Subcutaneous abdominal adipose tissue (tissue), 5 donors: Measurements from ENCODE around the gene PRR35.
A peak's percentile ranks its signal among the peaks of the same experiment; 100 is the strongest.

Source experiments
- H3K27ac ChIP-seq: one replicate; pipeline ENCODE4 v1.7.0; 2013; ENCODE audit warnings: low read depth, mild to moderate bottlenecking, inconsistent platforms, low read length, moderate library complexity
- H3K27me3 ChIP-seq, 5 donors: one replicate each; pipeline ENCODE4 v1.7.0; 2013; ENCODE audit warnings: low read length in 5 of 5, inconsistent platforms in 1 of 5; ENCODE audit not compliant: control insufficient read depth in 5 of 5, insufficient read depth in 4 of 5
- H3K36me3 ChIP-seq, 5 donors: one replicate each; pipeline ENCODE4 v1.7.0; 2013; ENCODE audit warnings: low read length in 5 of 5; ENCODE audit not compliant: control insufficient read depth in 5 of 5, insufficient read depth in 5 of 5
- H3K4me1 ChIP-seq, 5 donors: one replicate each; pipeline ENCODE4 v1.7.0; 2013; ENCODE audit warnings: low read length in 5 of 5, mild to moderate bottlenecking in 3 of 5, moderate library complexity in 1 of 5; ENCODE audit not compliant: control insufficient read depth in 5 of 5, insufficient read depth in 5 of 5
- H3K4me3 ChIP-seq, 5 donors: one replicate each; pipeline ENCODE4 v1.7.0; 2013; ENCODE audit warnings: low read length in 5 of 5, low read depth in 1 of 5
- H3K9ac ChIP-seq, 5 donors: one replicate each; pipeline ENCODE4 v1.7.0; 2013; ENCODE audit warnings: low read length in 5 of 5, mild to moderate bottlenecking in 4 of 5, moderate library complexity in 3 of 5
- H3K9me3 ChIP-seq, 5 donors: one replicate each; pipeline ENCODE4 v1.7.0; 2013; ENCODE audit warnings: low read length in 5 of 5; ENCODE audit not compliant: control insufficient read depth in 5 of 5
- donor health status: healthy.
- donor health status: healthy.
- donor health status: healthy.
- donor health status: healthy.
- donor health status: healthy.

The PRR35 gene

DNA sequence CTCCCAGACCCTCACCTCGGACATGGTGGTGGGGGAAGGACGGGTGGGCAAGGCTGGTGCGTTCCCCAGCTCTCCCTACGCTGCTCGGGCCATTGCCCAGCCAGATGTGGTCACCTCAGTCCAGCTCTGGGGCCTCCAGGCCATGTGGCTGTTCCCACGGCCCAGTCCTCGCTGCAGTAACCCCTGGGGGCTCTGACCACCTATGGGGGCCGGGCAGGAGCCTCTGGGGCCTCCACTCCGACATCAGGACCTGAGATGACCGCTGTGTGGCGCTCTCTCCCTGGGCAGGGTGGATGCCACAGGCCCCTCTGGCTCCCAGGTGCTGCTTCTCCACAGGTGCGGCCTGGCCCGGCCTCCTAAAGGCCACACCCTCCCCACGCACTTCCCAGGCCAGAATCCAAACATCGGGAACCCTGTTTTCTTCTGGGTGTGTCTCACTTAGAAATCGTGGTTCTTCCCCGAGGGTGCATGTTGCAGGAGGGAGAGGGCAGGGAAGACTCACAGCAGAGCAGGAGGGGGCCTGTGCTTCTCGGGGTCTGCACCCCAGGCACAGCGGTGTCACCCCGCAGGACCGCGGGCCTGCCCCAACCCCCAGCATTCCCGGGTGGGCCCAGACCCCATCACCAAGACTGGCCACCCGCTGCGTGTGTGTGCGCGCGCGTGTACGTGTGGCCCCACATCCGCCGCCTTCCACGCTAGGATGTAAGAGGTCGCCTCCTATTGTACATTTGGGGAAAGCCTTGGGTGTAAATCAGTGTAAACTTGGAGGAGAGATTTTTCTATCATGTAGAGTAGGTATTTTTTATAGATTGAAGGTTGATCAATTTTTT is 38.6 kb upstream of the PRR35 start:
- peaks cover 9 to 25% (median 15%) of the 10 kb centered on the region in 5 donors for H3K4me1 ChIP-seq
- H3K9ac ChIP-seq: no peak overlapping the region
- H3K9me3 ChIP-seq: no peaks in the 10 kb centered on the region
- H3K4me3 ChIP-seq: no peak overlapping the region
- H3K36me3 ChIP-seq: peaks cover 0 to 32% (median 25%) of the 10 kb centered on the region in 5 donors
- no peak overlapping the region for H3K27ac ChIP-seq
- no peaks in the 10 kb centered on the region for H3K27me3 ChIP-seq

DNA sequence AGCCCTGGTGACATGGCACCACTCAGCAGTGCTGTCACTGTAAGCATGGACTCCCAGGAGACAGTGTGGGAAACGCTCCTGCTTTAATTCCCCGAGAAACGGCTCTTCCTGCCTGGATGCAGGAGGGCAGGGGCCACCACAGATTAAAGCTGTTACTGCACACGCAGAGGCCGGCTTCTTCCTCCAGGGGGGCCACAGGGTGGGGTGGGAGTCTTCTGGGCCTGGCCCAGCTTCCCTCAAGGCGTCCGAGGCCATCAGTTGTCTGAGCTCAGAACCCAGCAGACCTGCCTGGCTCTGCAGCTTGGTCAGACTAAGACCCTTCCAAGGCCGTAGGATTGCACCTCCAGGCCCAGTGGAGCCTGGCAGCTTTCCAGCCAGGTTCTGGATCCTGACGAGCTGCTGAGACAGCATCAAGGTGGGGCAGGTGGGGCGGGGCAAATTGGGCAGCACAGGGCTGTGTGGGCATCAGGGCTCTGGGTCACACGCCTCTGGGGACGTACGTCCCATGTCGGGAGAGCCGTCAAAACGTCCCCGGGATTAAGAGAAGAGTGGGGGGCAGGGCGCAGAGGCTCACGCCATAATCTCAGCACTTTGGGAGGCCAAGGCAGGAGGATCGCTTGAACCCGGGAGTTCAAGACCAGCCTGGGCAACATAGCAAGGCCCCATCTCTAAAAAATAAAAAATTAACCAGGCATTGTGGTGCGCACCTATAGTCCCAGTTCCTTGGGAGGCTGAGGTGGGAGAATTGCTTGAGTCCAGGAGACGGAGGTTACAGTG is 37.7 kb upstream of the PRR35 start:
- no peak overlapping the region for H3K9ac ChIP-seq
- H3K36me3 ChIP-seq: peaks cover 0 to 29% (median 23%) of the 10 kb centered on the region in 5 donors
- H3K4me3 ChIP-seq: no peak overlapping the region
- H3K27ac ChIP-seq: no peak overlapping the region
- H3K4me1 ChIP-seq: peaks cover 9 to 29% (median 18%) of the 10 kb centered on the region in 5 donors
- no peaks in the 10 kb centered on the region for H3K27me3 ChIP-seq
- no peaks in the 10 kb centered on the region for H3K9me3 ChIP-seq

DNA sequence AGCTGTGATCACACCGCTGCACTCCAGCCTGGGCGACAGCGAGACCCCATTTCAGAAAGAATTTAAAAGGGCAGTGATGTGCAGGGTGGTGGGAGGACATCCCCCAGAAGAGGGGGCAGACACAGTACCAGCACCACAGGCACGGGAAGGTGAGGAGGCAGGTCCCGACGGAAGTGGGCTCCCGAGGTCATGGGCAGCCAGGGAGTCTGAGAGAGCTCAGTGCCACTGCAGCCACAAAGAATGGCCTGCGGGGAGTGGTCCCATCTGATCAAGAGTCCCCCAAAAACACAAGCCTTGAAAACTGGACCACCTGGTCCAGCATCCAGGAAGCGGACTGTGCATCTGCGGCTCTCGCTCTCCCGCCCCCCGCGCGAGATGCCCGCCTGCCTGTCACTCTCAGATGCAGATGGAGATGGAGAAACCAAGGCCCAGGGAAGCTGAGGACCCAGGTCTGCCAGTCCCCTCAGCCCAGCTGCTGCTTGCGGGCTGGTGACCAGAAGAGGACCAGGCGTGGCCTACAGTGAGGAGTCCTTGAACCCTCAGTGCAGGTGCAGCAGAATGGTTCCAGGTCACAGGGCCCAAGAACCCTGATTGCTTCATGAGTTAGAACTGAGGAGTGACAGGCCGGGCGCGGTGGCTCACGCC is 37.0 kb upstream of the PRR35 start:
- Histone ChIP-seq H3K4me1 (peaks cover 9 to 32% (median 20%) of the 10 kb centered on the region in 5 donors), H3K9ac (no peak overlapping the region), H3K27ac (no peak overlapping the region), H3K9me3 (no peaks in the 10 kb centered on the region), H3K36me3 (peaks cover 0 to 29% (median 23%) of the 10 kb centered on the region in 5 donors), H3K4me3 (no peak overlapping the region), H3K27me3 (no peaks in the 10 kb centered on the region)

DNA sequence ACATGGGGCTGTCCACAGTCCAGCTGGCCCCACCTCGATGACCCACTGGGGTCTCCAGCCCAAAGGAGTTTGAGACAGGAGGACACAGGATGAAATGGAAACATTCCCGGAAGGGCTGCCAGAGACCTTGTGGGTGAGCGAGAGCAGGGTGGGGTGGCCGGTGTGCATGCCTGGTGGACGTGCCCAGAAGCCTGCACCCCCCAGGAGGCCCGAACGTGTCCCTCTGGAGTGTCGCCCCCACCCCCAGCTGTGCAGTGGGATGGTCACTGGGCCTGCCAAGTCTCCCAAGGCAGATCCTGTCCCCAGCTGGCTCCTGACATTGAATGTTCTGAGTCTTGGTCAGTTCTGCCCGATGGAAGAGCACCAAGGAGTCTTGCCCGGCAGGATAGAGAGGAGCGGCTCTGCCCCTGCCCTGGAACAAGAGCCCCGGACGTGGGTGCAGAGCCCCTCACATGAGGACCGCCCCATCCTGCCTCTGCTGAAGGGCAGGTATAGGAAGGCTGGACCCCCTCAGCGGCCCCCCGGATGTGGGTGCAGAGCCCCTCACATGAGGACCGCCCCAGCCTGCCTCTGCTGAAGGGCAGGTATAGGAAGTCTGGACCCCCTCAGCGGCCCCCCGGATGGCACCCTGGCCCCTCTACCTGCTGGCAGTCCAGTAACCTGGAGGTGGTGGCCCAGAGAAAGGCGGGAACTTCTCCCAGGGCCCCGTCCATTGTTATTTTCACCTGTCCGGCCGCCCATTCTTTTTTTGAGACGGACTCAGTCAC is 35.7 kb upstream of the PRR35 start:
- H3K9me3 ChIP-seq: no peaks in the 10 kb centered on the region
- peaks cover 0 to 20% (median 16%) of the 10 kb centered on the region in 5 donors for H3K36me3 ChIP-seq
- no peaks in the 10 kb centered on the region for H3K27me3 ChIP-seq
- no peak overlapping the region for H3K9ac ChIP-seq
- peaks cover 15 to 44% (median 32%) of the 10 kb centered on the region in 5 donors for H3K4me1 ChIP-seq
- no peak overlapping the region for H3K4me3 ChIP-seq
- no peak overlapping the region for H3K27ac ChIP-seq

DNA sequence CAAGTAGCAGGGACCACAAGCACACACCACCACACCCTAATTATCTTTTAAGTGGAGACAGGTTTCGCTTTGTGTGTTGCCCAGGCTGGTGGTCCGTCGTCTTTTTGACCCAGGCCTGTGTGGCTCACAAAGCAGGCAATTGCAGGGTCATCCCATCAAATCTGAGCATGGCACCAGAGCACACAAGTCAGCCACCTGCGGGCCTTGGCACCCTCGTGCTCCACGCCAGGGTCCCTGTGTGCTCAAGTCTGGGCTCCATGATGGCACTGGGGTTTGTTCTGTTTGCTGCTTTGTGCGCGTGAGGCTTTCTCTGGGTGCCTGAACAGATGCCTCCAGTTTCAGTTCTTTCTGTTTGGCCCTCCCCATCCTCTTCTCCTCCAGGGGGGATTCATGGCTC is 35.1 kb upstream of the PRR35 start:
- peak overlapping the region in 2 of 5 donors; percentile 92 to 96 for H3K9ac ChIP-seq
- no peak overlapping the region for H3K27ac ChIP-seq
- peaks cover 19 to 51% (median 39%) of the 10 kb centered on the region in 5 donors for H3K4me1 ChIP-seq
- H3K4me3 ChIP-seq: no peak overlapping the region
- H3K27me3 ChIP-seq: no peaks in the 10 kb centered on the region
- H3K36me3 ChIP-seq: peaks cover 0 to 15% (median 10%) of the 10 kb centered on the region in 5 donors
- no peaks in the 10 kb centered on the region for H3K9me3 ChIP-seq

DNA sequence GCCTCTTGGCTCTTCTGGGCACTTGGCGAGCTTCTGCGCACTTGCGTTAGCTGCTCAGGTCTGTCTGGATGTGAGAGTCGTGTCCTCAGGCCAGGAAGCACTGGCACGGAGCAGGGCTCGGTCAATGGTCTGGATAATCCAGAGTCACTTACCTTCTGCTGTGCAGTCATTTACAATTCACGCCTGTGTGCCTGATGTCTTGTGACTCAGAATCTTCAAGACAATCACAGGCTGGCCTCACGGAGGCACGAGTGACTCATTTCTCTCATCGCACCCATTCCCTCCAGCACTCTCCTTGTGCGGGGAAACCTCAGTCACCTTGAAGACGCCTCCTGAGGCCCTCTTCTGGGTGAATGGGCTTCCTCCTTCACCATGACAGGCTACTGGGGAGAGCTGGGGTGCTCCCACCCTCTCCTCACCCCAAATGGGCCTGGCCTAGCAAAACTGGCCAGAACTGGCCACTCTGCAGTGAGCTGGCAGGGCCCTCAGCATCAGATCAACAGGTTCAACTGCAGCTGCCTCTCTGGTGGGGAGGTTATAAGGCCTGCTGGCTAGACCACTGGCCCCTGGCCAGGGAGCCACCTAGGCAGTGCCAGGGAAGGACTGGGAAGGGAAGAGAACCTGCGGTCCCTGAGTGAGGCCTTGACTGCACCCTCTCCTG is 34.5 kb upstream of the PRR35 start:
- Histone ChIP-seq H3K9ac (peak overlapping the region in 3 of 5 donors; percentile 44 to 96 (median 92)), H3K4me1 (peaks cover 19 to 54% (median 43%) of the 10 kb centered on the region in 5 donors), H3K4me3 (peak overlapping the region; percentile 72 to 85 (median 77))

DNA sequence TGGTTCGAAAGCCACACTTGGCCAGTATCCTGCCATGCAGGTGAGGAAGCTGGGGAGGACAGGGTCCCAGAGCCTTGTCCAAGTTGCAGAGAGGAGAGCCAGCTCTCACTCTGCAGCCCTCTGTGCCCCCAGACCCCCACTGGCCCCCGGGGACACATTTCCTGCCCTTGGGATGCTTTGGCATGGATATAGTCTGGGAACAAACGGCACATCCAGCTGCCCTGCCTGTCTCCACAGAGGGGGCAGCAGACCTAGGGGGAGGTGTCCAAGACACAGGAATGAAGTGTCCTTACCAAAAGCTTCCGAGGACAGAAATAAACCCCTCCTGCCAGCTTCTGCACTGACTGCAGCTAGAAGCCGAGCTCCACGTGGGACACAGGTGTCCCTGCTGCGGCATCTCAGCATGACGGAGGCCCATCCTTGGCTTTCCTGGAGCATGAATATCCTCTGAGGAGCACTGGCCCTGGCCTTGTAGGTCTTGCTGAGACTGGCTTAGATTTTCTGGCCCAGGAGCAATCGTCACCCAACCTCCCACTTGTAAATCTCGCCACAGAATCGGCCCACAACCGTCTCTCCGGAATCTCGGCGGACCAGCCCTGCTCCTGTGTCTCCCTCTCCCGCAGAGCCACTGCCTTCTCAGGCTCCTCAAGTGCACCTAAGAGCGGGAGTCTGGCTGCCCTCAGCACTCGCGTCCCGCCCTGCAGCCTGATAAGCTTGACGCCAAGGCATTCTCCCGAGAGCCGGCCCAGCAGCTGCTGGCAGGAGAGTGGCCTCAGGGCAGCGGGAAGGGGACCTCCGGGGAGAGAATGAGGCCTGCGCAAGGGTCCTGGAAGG is 33.8 kb upstream of the PRR35 start:
- H3K36me3 ChIP-seq: peaks cover 0 to 4% (median 0%) of the 10 kb centered on the region in 5 donors
- no peaks in the 10 kb centered on the region for H3K9me3 ChIP-seq
- peak overlapping the region; percentile 71 to 96 (median 92) for H3K9ac ChIP-seq
- peak overlapping the region; percentile 72 to 85 (median 77) for H3K4me3 ChIP-seq
- no peaks in the 10 kb centered on the region for H3K27me3 ChIP-seq
- H3K4me1 ChIP-seq: peaks cover 19 to 54% (median 43%) of the 10 kb centered on the region in 5 donors
- H3K27ac ChIP-seq: peak overlapping the region; percentile 92

More for the DNA sequence above, 34.5 kb upstream of the PRR35 start:
- H3K27ac ChIP-seq: no peak overlapping the region
- H3K9me3 ChIP-seq: no peaks in the 10 kb centered on the region
- H3K27me3 ChIP-seq: no peaks in the 10 kb centered on the region
- H3K36me3 ChIP-seq: peaks cover 0 to 9% (median 4%) of the 10 kb centered on the region in 5 donors

DNA sequence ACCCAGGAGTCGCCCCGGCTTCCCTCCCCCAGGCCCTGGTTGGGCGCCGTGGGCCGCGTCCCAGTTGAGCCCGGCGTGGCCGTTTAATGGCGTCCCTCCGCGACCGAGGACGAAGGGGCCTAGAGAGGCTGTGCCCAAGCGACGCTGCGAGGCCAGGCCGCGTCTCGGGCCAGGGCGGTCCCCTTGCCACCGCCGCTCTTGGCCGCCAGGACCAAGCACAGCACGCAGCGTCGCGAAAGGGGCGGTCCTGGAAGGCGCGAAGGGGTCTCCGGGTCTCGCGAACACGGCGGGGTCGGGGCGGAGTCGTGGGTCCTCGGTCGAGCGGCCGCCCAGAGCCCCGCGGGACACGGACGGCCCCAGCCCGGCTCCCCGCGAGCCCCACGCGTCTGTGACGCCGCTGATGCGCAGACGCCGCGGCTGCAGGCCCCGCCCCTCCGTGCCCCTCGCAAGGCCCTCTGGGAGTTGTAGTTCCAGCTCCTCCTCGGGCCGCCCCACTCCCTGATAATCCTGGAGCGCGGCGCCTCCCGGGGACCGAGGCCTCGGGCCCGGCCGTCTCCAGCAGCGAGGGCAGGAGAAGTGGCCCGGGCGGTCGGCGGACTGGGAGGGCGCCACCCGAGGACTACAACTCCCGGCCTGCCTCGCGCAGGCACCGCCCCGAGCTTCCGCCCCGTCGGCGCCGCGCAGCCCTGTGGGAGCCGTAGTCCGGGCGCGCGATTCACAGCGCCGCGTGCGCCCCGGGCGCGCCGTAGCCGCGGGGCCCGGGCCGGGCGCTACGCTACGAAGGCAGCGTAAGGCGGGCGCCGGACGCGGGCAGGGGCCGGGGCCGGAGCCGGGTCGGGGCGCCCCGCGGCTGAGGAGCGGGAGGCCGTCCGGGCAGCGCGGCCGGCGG is 32.9 kb upstream of the PRR35 start, which contains the start of gene CAPN15:
Gene CAPN15 (plus strand): TSS at position 698 of the 889 bp plus-strand sequence. CDS start 19,127 bp downstream, outside the sequence.
- H3K27ac ChIP-seq: peak within 1 kb of the TSS; percentile 92
- no peaks in the 10 kb centered on the region for H3K27me3 ChIP-seq
- peaks cover 19 to 54% (median 43%) of the 10 kb centered on the region in 5 donors for H3K4me1 ChIP-seq
- H3K36me3 ChIP-seq: peaks cover 0 to 4% (median 0%) of the 10 kb centered on the region in 5 donors
- H3K9ac ChIP-seq: peak within 1 kb of the TSS; percentile 71 to 96 (median 92)
- H3K4me3 ChIP-seq: peak within 1 kb of the TSS; percentile 73 to 85 (median 79)
- no peaks in the 10 kb centered on the region for H3K9me3 ChIP-seq
